Vagina (tissue), 2 donors: Measurements from ENCODE around the gene MFSD2A.

Source experiments
- CTCF ChIP-seq, 3 experiments: fragments of 450-650 bp in 2 of 3; fragments of 200-600 bp in 1 of 3; sonication (generic) in 1 of 3; IDR thresholded peaks; one replicate each; pipeline ENCODE4 v1.5.1; 2017 to 2019; ENCODE audit warnings: antibody characterized with exemption in 3 of 3, mild to moderate bottlenecking in 2 of 3, moderate library complexity in 2 of 3
- POLR2A ChIP-seq, 2 donors: fragments of 450-650 bp; IDR thresholded peaks; one replicate each; pipeline ENCODE4 v1.6.1; 2017; ENCODE audit warnings: antibody characterized with exemption in 2 of 2, mild to moderate bottlenecking in 2 of 2, moderate library complexity in 2 of 2

GRCh38 chr1:39952359-39953110, 2.4 kb upstream of the MFSD2A start:
- no peak for TF ChIP-seq CTCF (IDR thresholded peaks at IDR 0.05)
- no peak for TF ChIP-seq POLR2A (IDR thresholded peaks at IDR 0.05)
